Hematopoietic multipotent progenitor cell treated with erythropoietin and hydrocortisone succinate and interleukin-3 and kit ligand, for 6 days (in vitro differentiated cells): ENCODE measurements around the gene CES2.
"Not testable (repeated sequence)": the region's sequence is repeated elsewhere in the genome, so short reads cannot be mapped to it uniquely, and the experiment has no call there.

Experiments
- DNase-seq: peaks from one replicate; pipeline ENCODE4 v3.0.0-alpha.2; 2015

Gene CES2

DNA sequence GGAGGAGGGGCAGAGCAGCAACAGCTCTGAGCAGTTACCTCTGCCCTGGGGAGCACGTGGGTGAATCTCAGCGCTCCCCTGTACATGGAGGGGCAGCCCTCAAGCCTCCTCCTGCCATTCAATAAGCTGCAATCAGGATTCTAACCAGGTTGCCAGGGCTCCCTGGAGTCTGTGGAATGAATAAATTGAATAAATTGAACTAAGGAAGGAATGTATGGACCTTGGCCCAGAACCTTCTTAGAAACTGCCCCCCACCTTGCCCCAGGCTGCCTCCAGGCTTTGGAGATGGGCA, 15.1 kb upstream of the CES2 start:
- DNase-seq: no peak

DNA sequence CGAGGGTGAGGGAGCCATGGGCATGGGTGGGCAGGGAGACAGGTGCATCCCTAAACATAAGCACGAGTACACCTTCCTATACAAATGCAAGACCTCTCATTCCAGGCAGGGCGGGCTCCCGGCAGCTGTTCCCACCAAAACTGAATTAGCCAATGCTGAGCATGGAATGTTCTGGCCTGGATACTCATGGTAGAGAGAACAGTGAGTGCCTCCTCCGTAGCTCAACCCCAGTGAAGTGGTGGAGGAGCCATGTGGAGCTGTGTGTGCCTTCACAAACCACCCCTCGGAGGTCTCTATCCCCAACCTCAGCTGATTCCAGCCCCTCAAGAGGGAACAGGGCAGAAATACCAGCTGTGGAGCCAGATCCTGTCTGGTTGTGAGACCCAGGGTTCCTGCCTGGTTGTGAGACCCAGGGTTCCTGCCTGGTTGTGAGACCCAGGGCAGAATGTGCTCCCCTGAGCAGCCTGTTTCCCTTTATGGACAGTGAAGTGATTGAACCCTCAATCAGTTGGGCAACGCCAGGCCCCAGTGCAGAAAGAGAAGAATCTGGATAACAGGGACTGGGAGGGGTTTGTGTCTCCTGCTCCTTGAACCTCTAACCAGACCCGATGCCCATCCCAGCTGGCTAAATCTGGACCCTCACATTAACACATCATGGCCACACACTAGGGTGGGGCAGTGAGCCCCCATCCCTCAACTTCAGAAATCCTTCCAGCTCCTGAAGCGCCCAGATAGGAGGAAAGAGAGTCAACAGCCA, 14.2 kb upstream of the CES2 start:
- DNase-seq: no peak

DNA sequence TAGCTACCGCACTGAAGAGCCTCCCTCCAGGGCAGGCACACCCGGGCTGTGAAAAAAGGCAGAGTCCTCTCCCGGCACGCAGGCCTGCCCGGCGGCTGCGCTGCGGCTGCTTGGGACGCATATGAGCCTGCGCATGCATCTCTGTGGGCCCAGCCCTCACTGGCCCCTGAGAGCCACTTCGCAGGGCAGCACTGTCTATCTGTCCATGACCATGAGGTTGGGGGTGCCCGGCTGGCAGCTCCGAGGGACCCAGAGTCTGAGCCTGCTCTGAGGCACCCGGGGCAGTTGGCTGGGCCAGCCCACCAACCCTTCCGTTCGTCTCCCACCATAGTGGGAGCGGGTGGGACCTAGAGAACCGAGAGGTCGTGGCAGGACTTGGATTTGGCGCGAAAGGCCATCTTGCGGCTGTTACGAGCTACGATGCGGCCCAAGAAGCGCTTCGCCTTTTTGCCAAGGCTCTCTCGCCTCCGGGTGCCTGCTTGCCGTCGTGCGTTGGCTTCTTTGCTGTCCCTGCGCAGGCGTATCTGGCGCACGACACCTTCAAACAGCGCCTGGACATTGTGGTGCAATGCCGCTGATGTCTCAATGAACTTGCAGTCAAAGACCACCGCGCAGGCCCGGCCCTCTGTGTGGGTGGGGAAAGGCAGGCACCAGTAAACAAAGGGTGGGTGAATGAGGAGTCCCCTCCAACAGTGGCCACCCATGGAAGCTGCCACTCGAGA, 13.4 kb upstream of the CES2 start:
- DNase-seq: no peak

DNA sequence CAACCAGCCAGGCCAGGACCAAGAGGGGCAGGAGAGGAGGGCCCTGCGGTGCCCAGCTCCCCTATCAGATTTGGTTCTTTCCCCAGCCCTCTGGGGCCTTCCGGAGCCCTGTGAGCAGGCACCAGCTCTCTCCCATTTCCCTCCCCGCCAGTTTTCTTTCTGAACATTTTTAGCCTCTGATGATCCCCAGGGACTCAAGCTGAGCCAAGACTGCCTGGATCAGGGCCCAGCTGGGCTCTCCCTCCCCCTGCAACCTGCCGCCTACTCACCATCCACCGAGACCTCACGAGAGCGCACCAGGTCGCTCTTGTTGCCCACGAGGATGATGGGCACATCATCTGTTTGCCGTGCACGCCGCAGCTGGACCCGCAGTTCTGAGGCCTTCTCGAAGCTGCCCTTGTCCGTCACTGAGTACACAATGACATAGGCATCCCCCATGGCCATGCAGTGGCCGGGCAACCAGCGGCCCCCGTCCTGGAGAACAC, 12.0 kb upstream of the CES2 start:
- DNase-seq: no peak

DNA sequence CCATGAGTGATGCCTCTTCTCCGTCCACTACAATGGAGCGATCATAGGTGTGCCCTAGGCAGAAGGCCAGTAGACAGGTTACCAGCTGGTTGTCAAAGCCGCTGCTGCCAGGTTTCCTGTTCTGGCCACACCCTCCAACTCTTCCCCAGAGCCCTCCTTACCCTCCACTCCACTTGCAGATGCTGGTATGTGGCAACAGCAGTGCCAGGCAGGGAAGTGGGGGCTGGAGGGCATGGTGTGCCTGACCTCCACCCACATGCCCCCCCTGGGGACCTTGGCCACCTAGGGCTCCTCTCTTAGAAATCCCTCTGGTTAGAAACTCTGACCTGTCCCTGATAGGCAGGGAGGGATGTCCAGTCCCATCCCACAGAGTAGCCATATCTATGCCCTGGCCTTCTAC, 11.4 kb upstream of the CES2 start:
- no peak for DNase-seq

DNA sequence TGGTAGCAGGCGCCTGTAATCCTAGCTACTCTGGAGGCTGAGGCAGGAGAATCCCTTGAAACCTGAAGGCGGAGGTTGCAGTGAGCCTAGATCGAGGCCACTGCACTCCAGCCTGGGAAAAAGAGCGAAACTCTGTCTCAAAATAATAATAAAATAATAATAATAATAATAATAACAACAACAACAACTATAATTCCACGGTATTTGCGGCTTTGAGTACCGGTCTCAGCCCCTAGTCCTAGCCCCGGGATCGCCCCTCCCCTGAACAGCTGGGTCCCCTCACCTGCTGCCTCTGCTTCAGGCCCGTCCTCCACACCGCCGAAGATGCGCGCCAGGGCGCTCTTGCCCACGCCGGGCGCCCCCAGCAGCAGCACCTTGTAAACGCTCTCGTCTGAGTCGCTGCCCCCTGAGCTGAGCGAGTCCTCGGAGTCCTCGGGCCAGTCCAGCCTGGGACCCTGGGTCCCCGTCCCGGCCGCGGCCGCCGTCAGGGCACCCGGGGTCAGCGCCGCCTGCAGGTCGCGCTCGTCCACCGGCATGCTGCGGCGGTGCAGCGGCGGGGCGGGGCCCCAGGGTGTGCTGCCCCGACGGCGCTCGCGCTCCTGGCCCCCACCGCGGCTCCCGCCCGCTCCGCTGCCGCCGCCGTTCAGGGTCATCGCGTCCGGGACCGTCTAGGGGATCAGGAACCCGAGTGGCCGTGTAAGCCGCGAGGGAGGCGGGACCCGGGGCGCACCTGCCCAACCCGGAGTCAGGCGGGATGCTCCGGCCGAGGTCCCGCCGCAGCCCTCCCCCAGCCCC, 10.6 kb upstream of the CES2 start:
- DNase-seq: peak; percentile 49

DNA sequence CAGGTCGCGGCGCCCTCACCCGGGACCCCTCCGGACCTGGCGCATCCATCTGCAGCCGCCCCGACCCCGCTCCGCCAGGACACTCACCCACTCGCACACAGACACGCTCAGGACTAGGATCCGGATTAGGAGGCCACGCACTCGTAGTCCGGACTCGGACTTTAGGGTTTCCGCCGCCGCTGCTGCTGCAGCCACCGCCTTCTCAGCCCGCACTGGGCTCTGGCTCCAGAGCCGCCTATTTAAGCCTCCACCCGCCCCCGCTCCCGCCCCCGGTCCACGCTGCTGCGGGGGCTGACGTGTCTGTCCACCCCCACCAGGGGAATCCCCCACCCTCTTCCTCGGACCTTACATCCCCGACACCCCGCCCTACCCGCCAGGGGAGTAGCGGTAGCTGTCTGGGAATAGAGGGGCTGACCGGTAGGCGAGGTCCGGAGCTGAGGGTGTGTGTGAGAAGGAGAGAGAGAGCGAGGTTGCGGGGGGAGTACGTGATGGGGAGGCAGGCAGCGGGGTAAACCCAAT, 9.9 kb upstream of the CES2 start, which contains the start of gene RRAD:
Gene RRAD (minus strand): TSS at position 214 of the 519 bp plus-strand sequence. CDS start 356 bp downstream, outside the sequence.
- DNase-seq: no peak

DNA sequence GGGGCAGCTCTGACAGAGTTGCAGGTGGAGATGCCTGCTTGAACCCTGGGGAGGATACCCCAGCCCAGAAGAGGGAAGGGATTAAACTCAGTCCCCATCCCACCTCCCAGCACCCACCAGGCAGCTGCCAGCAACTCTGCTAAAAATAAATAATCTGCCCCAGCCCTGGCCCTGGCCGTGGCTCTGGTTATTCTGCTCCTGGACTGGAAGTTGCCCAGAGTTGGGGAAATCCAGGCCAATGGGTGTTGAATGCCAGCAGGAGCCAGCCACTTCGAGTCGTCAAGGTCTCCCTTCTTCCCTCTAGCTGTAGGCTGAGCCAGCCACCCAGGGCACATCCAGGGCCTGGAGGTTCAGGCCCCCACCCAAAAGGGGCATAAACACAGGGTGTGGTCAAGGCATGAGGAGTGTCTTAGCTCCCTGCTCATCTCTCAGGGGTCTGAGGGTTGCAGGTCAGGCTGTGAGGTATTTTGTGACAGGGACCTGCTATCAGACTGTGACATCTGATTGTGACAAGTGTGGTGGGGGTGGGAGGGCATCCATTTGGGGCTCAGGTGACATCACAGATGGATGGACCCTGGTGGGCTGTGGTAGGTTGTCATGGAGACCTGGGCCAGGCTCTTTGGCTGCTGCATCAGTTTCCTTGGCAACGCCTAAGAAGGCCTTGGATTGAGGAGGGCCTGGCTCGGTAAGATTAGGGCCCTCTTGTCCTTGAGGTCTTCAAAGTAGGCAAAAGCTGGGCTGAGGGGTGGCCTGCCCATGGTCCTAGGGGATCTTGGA, 9.0 kb upstream of the CES2 start:
- DNase-seq: no peak

DNA sequence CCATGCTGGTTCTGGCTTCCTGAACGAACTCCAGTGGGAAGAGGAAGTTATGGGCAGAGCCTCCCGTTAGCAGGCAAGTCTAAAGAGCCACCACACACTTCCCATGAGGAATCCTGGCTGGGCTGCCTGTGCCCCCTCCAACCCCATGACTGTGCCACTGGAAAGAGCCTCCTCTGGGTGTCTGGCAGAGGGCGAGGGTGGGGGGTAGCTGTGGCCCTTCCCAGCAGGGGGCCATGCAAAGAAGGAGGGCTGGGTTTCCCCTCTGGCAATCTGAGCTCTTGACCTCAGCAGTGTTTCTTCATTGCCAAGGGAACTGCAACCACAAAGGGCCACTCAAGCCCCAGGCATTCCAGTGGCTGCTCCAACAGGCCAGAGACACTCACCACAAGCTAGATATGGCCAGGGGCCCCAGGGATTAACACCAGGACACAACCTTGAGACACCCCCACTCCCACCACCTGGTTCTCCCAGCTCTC, 8.3 kb upstream of the CES2 start:
- DNase-seq: no peak

DNA sequence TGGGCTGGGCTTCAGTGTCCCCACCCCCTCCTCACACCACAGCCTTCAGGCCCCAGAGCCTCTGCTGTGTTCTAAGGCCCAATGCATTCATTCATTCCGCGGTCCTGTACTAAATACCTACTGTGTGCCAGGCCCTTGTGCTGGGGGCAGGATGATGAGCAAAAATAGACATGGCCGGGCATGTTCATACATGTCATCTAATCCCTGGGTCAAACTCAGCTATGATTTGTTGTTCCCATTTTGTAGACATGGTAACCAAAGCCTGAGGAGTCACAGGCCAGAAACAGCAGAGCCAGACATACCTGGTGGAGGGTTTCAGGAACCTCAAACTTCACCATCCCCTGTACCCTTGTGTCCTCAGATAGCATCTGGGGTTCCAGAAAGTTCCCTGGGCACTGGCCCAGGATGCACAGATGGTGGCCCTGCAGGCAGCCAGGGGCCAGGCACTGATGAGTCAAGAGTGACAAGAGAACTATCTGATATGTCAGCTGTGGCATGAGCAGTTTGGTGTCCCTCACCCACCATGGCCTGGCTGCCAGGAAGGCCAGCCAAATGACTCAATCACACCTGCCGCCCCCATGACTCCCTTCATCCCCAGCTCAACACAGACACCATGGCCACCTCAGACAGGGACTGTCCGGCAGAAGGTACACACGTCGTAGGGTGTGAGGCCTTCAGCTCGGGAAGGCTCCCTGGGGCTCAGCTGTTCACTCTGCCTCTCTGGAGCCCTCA, 7.2 kb upstream of the CES2 start:
- peak; percentile 57 for DNase-seq

DNA sequence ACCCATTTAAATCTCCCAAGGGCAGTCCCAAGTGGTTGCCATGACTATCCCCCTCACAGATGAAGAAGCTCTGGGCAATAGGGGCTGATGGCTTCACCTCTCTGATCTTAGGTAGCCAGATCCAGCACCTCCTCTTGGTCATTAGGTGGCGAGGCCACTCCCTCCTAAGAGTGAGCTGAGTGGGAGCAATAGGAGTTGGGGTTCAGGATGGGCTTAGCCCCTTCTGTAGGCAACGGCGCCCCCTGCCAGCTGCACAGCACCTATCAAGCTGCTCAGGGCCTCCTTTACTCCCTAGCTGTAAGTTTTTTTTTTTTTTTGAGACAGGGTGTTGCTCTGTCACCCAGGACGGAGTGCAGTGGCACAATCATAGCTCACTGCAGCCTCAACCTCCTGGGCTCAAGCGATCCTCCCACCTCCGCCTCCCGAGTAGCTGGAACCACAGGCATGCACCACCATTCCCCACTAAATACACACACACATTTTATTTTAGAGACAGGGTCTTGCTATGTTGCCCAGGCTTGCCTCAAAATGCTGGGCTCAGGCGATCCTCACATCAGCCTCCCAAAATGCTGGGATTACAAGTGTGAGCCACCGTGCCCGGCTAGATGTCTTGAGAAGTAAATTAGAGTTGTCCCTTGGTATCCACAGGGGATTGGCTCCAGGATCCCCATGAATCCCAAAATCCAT, 6.5 kb upstream of the CES2 start:
- DNase-seq: peak; percentile 77

DNA sequence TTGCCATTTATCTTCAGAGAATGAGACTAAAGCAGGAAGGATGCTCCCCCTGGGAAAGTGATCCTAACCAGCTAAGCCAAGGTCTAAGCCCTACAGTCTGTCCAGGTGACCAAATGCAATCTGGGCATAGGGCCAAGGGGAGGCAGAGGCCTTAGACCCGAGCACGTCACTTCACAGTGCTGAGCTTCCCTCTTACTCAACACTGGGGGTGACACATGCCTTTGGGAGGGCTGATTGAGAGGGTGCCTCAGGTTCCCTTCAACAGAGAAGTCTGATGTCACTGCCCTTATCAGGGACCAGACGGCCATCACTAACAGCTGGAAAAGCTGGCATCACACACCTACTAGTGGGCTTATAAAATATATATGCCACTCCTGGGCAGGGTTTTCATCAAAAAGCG, 5.1 kb upstream of the CES2 start:
- peak; percentile 75 for DNase-seq

DNA sequence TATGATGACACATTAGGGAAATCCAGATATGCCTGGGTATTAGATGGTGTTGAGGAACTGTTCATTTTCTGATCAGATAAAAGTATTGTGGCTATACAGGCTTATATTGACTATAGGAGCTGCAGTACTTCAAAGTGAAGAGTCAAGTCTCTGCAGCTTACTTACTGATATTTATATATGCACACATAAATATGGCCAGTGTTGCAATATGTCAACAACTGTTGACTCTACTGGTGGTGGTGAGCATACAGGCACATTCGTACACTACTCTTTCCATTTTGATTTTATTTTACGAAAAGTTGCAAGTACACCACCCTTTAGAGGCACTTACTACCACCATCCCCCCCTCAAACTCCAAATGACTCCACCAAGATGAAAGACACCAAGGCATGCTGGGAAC, 3.7 kb upstream of the CES2 start:
- DNase-seq: no peak

DNA sequence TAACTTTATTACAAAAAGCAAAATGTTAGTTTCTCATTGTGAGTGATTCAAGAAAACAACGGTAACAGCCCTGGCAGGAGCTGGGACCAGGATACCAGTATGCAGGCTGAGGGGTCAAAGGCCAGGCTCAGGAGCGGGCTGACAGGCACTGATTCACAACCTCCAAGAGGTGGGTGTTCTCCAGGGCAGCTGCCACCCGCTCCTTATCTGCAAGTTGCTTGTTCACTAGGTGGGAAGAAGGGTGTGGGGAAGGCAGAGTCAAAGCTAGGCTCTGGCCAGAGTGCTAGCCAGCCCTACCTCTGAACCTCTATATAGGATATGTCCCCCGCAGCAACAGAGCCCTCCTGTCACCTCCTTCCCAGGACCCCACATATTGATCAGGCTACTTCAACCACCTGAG, 3.2 kb upstream of the CES2 start:
- no peak for DNase-seq

DNA sequence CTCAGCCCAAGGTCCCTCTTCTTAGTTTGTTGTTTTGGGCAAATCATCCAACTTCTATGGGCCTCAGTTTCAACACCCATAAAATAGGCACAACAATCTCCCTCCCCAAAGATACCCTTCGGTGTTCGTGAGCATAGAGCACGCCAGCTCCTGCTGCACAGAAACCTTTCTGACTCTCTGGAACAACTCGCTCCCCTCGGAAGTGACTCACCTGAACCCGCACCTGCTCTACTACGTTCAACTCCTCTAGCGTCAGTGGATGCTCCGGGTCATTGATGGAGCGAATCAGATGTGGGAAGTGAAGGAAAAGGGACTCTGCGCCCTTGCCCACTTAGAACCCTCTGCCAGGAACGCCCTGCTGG, 1.6 kb upstream of the CES2 start:
- DNase-seq: no peak

DNA sequence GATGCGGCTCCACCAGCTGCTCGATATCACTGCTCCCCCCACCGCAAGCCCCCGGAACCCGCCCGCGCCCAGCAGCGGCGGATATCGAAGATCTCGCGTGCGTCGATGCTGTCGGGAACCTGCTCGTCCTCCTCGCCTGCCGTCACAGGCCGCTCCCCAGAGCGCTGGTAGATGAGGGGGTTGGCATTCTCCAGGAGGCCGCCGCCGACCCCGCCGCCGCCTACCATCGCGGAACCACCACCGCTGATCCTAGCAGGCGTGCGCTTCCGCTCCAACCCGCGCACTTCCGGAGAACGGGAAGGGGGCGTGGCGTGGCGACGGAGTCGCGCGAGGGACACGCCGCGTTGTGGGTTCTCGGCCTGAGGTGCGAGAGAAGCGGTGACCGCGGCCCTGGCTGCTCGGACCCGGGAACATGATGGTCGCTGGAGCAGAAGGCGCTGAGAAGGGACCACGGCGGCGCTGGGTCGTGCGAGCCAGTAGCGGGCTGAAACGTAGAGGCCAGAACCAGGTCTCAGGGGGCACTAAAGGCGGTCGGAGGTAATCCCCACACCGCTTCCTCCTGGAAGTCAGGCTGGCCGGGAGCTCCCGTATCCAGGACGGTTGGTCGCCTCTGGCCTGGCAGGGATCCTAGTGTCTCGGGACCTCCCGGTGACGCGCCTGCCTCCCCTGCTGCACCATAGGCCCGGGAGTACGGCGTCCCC, 1.0 kb upstream of the CES2 start, which contains the start of gene CIAO2B:
Gene CIAO2B (minus strand): TSS at position 265 of the 701 bp plus-strand sequence. CDS start 38 bp downstream, at position 227.
- peak; percentile 92 for DNase-seq

DNA sequence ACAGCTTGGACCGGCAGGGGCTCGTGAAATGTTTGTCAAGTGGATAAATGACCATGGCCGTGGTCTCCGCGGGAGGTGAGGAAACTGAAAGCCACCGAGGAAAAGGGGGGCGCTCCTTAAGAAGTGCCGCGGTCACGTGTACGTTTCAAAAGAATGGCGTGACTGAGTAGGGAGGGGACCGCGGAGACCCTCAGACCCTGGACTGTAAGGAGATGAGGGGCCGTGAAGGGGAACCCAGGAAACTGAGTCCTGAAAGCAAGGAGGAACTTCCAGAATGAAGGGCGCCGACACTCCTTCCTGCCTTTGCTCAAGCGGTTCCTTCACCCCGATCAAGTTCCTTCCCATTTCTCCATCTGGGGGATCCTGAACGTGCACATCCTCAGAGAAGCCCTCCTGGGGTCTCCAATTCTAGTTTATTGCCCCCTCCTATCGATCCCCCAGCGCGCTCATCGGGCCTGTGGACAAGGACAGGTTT, 440 bp upstream of the CES2 start:
- not testable (repeated sequence) for DNase-seq

DNA sequence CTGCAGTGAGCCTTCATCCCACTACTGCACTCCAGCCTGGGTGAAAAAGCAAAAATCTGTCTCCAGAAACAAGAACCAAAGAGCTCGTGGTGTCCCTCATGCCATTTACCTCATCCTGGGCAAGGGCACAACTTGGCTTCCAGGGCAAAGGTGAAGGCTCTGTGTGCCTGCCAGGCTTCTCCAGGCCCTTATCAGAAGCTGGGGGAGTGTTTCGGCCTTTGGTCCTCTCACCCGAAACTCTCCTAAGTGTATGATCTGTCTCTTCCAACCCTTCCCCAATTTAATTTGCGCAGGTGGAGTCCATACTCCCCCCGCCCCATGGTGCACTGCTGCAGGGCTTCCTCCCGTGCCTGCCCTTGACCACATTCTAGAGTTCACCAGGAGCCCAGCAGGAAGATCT, 1.1 kb downstream of the CES2 start:
- no peak for DNase-seq

DNA sequence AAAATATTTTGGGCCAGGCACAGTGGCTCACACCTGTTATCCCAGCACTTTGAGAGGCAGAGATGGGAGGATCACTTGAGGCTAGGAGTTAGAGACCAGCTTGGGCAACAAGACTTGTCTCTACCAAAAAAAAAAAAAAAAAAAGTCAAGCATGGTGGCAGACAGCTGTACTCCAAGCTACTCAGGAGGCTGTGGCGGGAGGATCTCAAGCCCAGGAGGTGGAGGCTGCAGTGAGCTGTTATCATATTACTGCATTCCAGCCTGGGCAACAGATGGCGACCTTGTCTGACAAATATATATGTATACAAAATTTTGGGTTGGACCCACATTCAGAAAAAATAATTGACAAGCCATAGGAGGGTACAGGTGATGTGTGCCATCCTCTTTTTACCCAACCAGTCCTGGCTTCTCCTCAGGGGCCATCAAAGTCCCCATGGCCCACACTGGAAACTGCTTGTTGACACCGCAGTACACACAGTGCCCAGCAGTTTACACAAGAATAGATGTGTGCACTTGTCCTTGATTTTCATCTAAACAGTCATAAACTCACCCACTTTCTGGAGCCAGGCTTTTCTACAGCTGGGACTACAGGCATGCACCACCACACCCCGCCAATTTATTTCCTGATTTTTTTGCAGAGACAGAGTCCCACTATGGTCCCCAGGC, 1.7 kb downstream of the CES2 start:
- DNase-seq: peak; percentile 49
